Measurements from ENCODE around the gene GRIK4. TPM values are rescaled to one million over a fixed set of nuclear protein-coding genes. Genes with fewer than 3 reads are reported as not detected.

Gene GRIK4
- polyA plus RNA-seq, 1 donor from 2014 or later, result 3.4 TPM

- H4K20me1 ChIP-seq (ENCODE audit: insufficient read depth), result no peaks in the 10 kb centered on the region
Observed at GRCh38 chr11:120906766-120907165, 395.2 kb downstream of the GRIK4 start.

GRCh38 chr11:120907971-120908370, 396.4 kb downstream of the GRIK4 start:
- no peaks in the 10 kb centered on the region for H3K9me3 ChIP-seq (ENCODE audit: low read length)
- H3F3A ChIP-seq (ENCODE audit: insufficient read depth, low read length, poor library complexity, severe bottlenecking), result no peaks in the 10 kb centered on the region
- H2AFZ ChIP-seq (ENCODE audit: low read depth, low read length), result no peak overlapping the region
- H3K27ac ChIP-seq (ENCODE audit: low read length), result no peak overlapping the region
- H3K9ac ChIP-seq (ENCODE audit: low read length), result no peak overlapping the region
- no peaks in the 10 kb centered on the region for H3K36me3 ChIP-seq (ENCODE audit: insufficient read depth, low read length)
- H3K9me2 ChIP-seq (ENCODE audit: insufficient read depth, low read length), result no peaks in the 10 kb centered on the region
- no peak overlapping the region for H3K4me3 ChIP-seq (ENCODE audit: low read length)
- no peaks in the 10 kb centered on the region for H4K20me1 ChIP-seq (ENCODE audit: insufficient read depth)
- no peaks in the 10 kb centered on the region for H3K27me3 ChIP-seq (ENCODE audit: insufficient read depth, low read depth, low read length)
- H3K4me2 ChIP-seq (ENCODE audit: low read length), result no peak overlapping the region
- no peaks in the 10 kb centered on the region for H3K79me2 ChIP-seq (replicated peaks; ENCODE audit: insufficient read depth, low read length)
- TF ChIP-seq SMC3 (conservative IDR thresholded peaks at IDR 0.05; ENCODE audit: poor library complexity) (no peak), MXI1 (conservative IDR thresholded peaks at IDR 0.05; ENCODE audit: poor library complexity, severe bottlenecking) (no peak), TAF1 (IDR thresholded peaks at IDR 0.05; ENCODE audit: low read depth) (no peak), REST (IDR thresholded peaks at IDR 0.05; ENCODE audit: borderline replicate concordance) (no peak), RAD21 (conservative IDR thresholded peaks at IDR 0.05) (no peak), CTCF (IDR thresholded peaks at IDR 0.05; ENCODE audit: poor library complexity, severe bottlenecking) (no peak), EP300 (conservative IDR thresholded peaks at IDR 0.05; ENCODE audit: poor library complexity, severe bottlenecking) (no peak)

More at GRCh38 chr11:120906766-120907165, 395.2 kb downstream of the GRIK4 start:
- TF ChIP-seq MXI1 (conservative IDR thresholded peaks at IDR 0.05; ENCODE audit: poor library complexity, severe bottlenecking), result no peak
- TF ChIP-seq SMC3 (conservative IDR thresholded peaks at IDR 0.05; ENCODE audit: poor library complexity), result no peak
- TF ChIP-seq RAD21 (conservative IDR thresholded peaks at IDR 0.05), result no peak
- TF ChIP-seq EZH2 (IDR thresholded peaks at IDR 0.05; ENCODE audit: borderline replicate concordance, insufficient read depth, low read length, poor library complexity, severe bottlenecking), result no peak
- no peak for TF ChIP-seq CTCF (IDR thresholded peaks at IDR 0.05; ENCODE audit: poor library complexity, severe bottlenecking)
- TF ChIP-seq EP300 (conservative IDR thresholded peaks at IDR 0.05; ENCODE audit: poor library complexity, severe bottlenecking), result no peak
- TF ChIP-seq TAF1 (IDR thresholded peaks at IDR 0.05; ENCODE audit: low read depth), result no peak
- TF ChIP-seq POLR2AphosphoS5 (IDR thresholded peaks at IDR 0.05), result no peak
- TF ChIP-seq REST (IDR thresholded peaks at IDR 0.05; ENCODE audit: borderline replicate concordance), result no peak
- no peaks in the 10 kb centered on the region for H3K9me2 ChIP-seq (ENCODE audit: insufficient read depth, low read length)
- no peaks in the 10 kb centered on the region for H3F3A ChIP-seq (ENCODE audit: insufficient read depth, low read length, poor library complexity, severe bottlenecking)
- no peaks in the 10 kb centered on the region for H3K36me3 ChIP-seq (ENCODE audit: insufficient read depth, low read length)
- H2AFZ ChIP-seq (ENCODE audit: low read depth, low read length), result no peak overlapping the region
- no peak overlapping the region for H3K4me2 ChIP-seq (ENCODE audit: low read length)
- H3K9ac ChIP-seq (ENCODE audit: low read length), result no peak overlapping the region
- H3K27me3 ChIP-seq (ENCODE audit: insufficient read depth, low read depth, low read length), result no peaks in the 10 kb centered on the region
- no peaks in the 10 kb centered on the region for H3K79me2 ChIP-seq (replicated peaks; ENCODE audit: insufficient read depth, low read length)
- no peak overlapping the region for H3K27ac ChIP-seq (ENCODE audit: low read length)
- no peak overlapping the region for H3K4me3 ChIP-seq (ENCODE audit: low read length)
- H3K9me3 ChIP-seq (ENCODE audit: low read length), result no peaks in the 10 kb centered on the region

Measured in neural cell (in vitro differentiated cells).